GM21423 (cell line): Measurements from ENCODE around the gene RPA3.
A peak's percentile ranks its signal among the peaks of the same experiment; 100 is the strongest.
"Not testable (repeated sequence)": the region's sequence is repeated elsewhere in the genome, so short reads cannot be mapped to it uniquely, and the experiment has no call there.

Experiments
- ATAC-seq: cut with Tn5 transposase; IDR thresholded peaks from one replicate; pipeline ENCODE4 v1.9.1; 2021; ENCODE audit warnings: mild to moderate bottlenecking, moderate library complexity; ENCODE audit not compliant: unreplicated experiment

RPA3 gene

DNA sequence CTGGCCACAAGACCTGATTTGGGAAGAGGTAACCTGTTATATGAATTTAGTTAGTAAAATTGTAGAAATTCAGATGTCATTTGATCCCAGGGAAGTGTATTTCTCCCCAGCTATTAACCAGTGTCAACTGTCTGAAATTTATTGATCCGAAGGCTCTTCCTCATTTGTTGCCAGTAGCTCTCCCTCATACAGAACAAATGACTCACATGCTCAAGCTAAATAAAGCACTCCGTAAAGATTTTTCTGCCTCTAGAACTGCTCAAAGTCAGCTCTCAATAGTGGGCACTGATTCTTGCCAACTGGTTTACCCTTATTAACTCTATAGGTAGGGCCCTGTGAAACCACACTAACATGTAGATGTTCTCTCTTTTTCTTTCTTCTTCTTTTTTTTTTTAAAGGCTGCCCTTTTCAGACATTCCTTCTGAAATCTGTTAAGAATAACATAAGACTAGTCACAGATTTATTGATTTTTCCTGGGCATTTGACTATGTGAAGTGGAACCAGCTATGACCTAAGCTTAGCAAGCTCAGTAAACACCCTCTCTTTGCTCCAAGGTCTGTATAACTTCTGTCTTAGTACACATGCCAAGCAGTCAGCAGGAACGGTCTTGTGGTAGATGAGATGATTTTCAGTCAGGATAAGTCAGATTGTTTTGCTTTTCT lies 21.8 kb downstream of the RPA3 start:
- ATAC-seq = no peak

DNA sequence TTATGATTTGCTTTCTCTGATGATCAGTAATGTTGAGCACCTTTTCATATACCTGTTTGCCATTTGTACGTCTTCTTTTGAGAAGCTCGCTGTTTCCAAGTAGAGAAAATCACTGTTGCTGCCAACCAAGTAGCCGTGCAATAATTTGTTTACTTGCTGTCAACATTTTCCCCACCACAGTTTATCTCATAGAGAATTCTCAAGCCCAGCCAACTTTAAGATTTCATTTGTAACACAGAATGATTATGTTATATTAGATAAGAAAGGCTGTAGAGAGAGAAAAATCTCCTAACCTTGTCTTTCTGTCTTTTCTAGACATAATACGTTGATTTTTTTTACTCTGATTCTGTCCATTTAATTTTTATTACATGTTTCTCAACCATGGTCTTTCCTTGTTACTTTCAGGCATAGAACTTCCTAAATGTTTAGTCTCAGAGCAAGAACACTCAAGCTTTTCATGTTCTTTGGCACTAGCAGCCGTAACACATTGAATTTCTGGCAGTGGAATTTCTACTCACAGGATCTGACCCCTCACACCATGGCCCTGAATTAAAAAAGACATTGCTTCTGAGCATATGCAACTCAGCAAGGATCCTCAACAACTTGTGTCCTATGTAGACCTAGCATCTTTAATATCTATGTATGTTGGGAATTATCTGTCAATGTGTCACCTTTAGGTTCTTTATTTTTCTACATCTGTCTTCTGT lies 23.1 kb downstream of the RPA3 start:
- no peak for ATAC-seq

- ATAC-seq = no peak
Observed at GRCh38 chr7:7694542-7694941, 23.9 kb downstream of the RPA3 start.

DNA sequence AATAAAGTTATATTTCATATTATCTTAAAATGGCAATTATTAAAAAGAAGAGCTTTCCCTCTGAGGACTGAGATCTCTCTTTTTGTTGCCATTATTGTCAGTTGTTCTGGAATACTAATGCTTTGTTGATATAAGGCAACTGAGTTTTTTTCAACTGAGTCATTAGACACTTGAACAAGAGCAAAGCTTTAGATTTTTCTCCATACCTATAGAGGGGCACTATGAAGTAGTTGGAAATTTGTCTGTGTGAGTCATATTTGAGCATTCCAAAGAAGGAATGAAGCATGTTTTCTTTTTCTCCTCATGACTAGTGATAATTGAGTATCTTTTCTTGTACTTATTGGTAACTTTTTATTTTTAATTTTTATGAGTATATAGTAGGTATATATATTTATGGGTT lies 24.5 kb downstream of the RPA3 start:
- no peak for ATAC-seq

DNA sequence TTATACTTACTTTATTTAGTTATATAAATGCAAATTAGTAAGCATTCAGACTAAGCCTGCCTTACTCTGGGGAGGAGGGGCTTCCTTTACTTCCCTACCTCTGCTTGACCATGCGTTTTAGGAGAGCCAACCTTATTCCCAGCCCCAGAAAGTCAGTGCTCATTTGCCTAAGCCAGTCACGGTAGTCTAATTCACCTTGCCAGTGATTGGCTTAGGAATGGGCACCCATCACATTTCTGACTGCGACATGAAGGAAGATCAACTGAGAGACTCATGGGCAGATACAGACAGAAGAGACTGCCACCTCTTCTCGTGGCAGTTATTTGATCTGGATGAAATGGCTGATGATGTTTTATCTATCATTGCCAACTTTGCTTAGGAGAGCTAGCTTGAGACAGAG lies 29.5 kb downstream of the RPA3 start:
- ATAC-seq = no peak

DNA sequence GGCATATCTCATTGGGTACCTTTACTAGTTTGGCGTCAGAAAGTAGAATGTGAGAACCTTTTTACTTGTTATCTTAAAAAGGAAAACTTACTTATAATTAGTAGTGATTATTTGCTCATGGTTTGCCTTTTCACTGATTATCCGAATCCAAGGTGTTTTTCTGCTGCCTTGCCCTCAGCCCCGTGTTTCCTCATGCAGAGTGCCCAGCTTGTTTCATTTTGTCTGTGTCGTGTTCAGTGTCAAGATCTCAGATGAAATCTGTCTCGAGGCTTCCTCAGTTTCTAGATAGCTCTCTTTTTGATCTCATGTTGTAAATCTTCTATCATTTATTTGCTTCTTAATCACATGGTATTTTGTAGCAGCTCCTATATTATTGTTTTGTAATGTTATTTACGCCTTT lies 30.1 kb downstream of the RPA3 start:
- no peak for ATAC-seq

- no peak for ATAC-seq
Observed at GRCh38 chr7:7687800-7688199, 30.6 kb downstream of the RPA3 start.

GRCh38 chr7:7686811-7687508 lies 31.4 kb downstream of the RPA3 start:
- no peak for ATAC-seq

DNA sequence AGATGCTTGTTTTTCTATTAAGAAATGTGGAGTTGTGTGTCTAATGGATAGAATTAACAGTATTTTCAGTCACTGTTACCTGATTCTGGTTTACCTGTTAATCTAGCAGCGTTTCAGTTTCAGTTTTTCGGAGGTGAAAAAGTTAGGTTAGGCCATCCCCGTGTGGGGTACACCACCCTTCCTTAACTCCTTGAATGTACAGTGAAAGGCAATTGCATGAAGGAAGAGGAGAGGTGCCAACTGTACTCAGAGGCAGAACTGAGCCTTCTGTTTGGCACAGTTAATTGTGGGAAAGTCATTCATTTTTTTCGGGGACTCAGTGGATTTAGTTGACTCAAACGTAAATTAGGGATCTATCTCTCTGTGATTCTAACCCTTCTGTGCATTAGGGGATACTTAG lies 35.5 kb downstream of the RPA3 start:
- no peak for ATAC-seq

DNA sequence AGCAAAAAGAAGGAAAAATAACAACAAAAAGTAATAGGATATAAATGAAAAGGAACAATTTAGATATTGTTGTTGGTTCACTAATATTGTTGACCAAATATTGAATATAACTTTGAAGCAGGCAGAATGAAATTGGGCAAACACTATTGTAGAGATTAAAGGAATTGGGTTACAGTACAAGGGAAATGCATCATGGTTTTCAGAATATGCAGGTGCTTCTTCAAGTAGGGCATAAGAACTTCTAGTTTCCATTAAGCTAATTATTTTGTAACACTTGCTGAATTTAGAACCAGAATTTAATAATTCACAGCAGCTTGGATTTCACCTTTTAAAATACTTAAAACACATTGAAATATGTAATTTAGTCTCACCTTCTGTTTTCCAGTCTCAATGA lies 36.5 kb downstream of the RPA3 start:
- ATAC-seq = no peak

- peak; percentile 82 for ATAC-seq
Observed at GRCh38 chr7:7681191-7681935, 37.0 kb downstream of the RPA3 start.

DNA sequence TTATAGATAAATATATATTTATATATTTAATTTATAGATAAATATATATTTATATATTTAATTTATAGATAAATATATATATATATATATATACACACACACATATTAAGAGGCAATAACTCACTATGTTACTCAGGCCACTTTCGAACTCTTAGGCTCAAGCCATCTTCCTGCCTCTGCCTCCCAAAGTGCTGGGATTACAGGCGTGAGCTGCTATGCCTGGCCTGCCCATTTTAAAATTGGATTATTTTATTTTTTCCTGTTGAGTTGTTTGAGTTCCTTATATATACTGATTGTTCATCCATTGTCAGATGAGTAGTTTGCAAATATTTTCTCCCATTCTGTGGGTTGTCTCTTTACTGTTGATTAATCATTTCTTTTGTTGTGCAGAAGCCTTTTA lies 38.8 kb downstream of the RPA3 start:
- ATAC-seq = not testable (repeated sequence)

- no peak for ATAC-seq
Observed at GRCh38 chr7:7675686-7676085, 42.7 kb downstream of the RPA3 start.

DNA sequence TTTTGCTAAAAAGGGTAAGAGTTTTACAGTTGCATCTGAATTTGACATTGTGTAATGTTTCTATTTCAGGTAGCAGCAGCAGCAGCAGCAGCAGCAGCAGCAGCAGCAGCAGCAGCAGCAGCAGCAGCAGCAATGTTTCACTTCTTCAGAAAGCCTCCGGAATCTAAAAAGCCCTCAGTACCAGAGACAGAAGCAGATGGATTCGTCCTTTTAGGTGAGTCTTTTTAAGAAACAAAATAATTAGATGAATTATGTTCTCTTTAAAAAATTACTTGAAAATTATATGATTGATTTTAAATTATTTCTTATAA lies 45.2 kb downstream of the RPA3 start:
- no peak for ATAC-seq

DNA sequence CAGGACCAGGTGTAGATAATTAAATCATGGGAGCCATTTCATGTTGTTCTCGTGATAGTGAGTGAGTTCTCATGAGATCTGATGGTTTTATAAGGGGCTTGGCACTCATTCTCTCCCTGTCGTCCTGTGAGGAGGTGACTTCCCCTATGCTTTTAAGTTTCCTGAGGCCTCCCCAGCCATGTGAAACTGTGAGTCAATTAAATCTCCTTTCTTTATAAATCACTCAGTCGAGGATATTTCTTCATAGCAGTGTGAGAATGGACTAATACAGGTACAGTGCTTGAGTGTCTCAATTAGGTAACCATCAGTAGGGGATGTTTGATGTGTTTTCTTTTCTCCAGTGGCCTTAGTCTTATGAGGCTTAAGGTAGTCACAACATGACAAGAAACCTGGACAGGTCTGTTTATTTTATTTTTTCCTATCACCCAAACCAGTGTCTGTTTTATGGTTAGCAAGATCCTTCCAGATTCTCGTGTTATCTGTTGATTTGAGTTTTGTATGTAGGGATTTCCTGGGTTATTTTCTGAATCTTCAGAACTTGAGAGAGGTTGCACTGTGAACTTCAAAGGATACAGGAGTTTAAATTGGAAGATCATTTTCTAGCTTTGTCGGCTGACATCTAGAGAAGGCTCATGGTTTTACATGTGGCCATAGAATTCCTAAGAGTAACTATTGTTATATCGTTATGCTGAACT lies 45.7 kb downstream of the RPA3 start:
- ATAC-seq = no peak

DNA sequence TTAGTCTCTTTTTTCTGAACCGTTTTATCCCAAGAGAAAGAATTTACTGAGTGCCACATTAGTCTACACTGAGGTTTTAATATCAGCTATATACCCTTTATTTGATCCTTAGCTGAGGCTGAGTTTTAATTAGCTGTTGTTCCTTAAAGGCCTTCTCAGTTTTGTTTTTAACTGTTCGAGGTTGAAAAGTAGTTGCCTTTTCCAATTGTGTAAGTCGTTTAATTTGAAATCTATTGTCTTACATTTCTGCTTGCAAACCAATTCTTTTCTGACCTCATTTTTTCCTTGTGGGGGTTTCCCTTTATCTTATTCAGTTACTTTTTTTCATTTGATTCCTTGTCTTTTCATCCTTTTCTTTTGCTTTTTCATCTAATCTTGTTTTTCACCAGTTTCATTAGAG lies 47.0 kb downstream of the RPA3 start:
- no peak for ATAC-seq

DNA sequence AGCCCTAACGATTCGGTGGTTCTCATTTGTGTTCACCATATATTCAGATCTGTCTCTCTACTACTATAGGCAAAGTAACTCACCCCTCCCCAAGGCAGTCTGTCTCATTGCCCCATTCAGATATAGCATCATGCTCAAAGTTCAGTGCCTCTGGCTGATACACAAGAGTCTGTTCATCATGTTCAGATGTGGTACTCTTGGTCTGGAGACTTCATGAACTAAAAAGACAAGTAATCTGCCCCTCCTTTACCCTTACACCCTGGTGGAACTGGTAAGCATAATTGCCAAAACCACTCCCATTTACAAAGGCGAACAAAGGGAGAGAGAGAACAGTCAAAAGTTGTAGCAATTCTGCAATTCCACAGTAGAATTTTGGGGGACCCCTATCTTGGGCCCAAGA lies 47.9 kb downstream of the RPA3 start:
- no peak for ATAC-seq

- ATAC-seq = no peak
Observed at GRCh38 chr7:7668706-7669105, 49.7 kb downstream of the RPA3 start.

- no peak for ATAC-seq
Observed at GRCh38 chr7:7667187-7667586, 51.2 kb downstream of the RPA3 start.

- no peak for ATAC-seq
Observed at GRCh38 chr7:7665031-7665430, 53.4 kb downstream of the RPA3 start.

DNA sequence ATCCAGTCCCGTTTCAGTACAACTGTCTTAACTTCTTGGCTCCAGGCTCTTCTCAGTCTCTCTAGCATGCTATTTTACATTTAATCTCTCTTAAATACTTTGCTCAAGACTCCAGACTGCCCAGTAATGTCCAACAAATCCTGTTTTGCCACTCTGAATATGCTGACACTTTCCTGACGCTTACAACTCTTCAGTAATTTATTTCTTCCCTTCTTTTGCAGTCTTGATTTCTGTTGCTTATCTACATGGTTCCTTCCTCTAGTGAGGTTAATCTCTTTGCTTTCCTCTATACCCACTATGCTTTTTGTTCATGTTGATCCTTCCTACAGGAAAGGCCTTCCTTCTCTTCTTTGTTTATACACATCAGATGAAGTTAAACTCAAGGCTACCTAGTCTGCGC lies 54.1 kb downstream of the RPA3 start:
- no peak for ATAC-seq
